Measurements from ENCODE around the gene ADGRG1.

DNA sequence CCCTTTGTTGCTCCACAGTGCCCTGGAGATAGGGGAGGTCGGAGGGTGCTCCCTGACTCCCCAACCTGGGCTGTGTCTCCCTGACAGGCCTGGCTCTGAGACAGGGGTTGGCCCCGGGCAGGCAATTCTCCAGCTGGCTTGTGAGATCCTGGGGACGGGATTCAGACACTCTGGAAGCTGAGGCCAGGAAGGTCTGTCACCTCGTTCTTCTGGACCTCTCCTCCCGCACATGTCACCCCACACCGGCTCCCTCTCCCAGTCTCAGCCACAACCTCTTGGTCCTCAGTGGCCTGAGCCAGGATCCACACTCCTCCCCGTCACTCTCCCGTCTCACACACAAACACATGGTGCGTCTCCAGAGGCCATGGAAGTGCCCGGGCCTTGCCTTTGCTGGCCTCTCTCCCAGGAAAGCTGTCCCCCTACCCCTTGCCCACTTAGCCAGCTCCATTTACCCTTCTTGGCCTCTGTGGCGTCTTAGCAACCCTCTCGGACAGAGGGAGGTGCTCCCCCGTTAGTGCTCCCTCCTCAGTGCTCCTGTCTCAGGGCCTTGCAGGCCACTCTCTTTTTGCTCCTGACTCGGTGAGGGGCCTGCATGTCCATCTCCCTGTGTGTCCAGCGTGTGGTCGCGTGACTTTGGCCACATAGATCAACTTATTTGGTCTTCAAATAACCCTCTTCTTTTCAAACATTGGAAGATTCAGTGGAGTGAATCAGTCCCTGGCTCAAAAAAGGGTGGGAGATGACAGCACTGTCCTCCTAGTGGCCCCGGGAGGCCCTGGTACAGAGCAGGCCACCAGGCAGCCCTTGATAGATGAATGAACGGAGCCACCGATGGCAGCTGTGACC, 40.4 kb downstream of the ADGRG1 start:
- TF ChIP-seq, protein P1, sequence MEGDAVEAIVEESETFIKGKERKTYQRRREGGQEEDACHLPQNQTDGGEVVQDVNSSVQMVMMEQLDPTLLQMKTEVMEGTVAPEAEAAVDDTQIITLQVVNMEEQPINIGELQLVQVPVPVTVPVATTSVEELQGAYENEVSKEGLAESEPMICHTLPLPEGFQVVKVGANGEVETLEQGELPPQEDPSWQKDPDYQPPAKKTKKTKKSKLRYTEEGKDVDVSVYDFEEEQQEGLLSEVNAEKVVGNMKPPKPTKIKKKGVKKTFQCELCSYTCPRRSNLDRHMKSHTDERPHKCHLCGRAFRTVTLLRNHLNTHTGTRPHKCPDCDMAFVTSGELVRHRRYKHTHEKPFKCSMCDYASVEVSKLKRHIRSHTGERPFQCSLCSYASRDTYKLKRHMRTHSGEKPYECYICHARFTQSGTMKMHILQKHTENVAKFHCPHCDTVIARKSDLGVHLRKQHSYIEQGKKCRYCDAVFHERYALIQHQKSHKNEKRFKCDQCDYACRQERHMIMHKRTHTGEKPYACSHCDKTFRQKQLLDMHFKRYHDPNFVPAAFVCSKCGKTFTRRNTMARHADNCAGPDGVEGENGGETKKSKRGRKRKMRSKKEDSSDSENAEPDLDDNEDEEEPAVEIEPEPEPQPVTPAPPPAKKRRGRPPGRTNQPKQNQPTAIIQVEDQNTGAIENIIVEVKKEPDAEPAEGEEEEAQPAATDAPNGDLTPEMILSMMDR (IDR thresholded peaks at IDR 0.05; ENCODE audit: insufficient read depth, low read depth, low read length), result no peak
- TF ChIP-seq EZH2 (IDR thresholded peaks at IDR 0.05; ENCODE audit: insufficient read depth, low read length), result no peak
